Epithelial cell of esophagus (primary cell): Measurements from ENCODE around the gene LRIG1.

ENCODE experiments used
- DNase-seq: peaks from one replicate; pipeline ENCODE4 v3.0.0; 2010; ENCODE audit warnings: low read depth
- H3K4me3 ChIP-seq: 2 replicates; pipeline ENCODE4 v1.5.1; 2011; ENCODE audit warnings: mild to moderate bottlenecking, low read length, control low read depth
- TF ChIP-seq, protein P1 (sequence below): IDR thresholded peaks from 2 replicates; pipeline ENCODE4 v1.5.1; 2011; ENCODE audit warnings: low read depth, mild to moderate bottlenecking, low read length, control low read depth, inconsistent platforms; ENCODE audit not compliant: insufficient read depth; ENCODE audit errors: missing control alignments

Gene LRIG1

DNA sequence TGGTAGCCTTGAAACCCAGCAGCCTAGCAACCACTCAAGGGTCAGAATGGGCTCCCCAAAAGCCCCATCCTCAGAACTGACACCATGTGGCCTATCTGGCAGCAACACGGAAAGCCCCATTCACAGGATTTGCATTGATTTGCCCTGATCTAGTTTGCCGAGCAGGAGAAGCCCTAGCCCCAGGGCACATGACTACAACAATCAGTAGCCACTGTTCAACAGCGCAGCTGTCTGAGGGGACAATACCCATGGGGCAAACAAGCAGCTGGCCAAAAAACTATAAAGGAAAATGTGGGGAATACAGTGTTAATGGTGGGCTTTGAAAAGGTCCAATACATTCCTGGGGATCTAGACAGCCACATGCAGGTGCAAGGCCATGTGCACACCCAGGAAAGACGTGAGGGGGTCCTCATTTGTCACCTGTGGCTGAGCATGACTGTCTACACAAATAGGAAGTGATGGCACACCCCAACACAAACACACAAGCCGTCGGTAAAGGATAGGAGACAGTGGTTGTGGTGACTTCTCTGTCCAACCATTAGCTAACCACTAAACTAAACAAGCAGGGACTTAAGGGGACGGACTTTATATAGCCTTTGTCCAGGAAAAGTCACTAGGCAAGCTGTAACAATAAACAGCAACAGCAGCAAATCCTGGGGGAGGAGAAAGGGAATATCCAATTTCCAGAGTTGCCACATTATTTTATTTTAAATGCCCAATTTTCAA lies 113.7 kb downstream of the LRIG1 start:
- no peak overlapping the region for H3K4me3 ChIP-seq
- TF ChIP-seq, protein P1, sequence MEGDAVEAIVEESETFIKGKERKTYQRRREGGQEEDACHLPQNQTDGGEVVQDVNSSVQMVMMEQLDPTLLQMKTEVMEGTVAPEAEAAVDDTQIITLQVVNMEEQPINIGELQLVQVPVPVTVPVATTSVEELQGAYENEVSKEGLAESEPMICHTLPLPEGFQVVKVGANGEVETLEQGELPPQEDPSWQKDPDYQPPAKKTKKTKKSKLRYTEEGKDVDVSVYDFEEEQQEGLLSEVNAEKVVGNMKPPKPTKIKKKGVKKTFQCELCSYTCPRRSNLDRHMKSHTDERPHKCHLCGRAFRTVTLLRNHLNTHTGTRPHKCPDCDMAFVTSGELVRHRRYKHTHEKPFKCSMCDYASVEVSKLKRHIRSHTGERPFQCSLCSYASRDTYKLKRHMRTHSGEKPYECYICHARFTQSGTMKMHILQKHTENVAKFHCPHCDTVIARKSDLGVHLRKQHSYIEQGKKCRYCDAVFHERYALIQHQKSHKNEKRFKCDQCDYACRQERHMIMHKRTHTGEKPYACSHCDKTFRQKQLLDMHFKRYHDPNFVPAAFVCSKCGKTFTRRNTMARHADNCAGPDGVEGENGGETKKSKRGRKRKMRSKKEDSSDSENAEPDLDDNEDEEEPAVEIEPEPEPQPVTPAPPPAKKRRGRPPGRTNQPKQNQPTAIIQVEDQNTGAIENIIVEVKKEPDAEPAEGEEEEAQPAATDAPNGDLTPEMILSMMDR = no peak
- no peak for DNase-seq

DNA sequence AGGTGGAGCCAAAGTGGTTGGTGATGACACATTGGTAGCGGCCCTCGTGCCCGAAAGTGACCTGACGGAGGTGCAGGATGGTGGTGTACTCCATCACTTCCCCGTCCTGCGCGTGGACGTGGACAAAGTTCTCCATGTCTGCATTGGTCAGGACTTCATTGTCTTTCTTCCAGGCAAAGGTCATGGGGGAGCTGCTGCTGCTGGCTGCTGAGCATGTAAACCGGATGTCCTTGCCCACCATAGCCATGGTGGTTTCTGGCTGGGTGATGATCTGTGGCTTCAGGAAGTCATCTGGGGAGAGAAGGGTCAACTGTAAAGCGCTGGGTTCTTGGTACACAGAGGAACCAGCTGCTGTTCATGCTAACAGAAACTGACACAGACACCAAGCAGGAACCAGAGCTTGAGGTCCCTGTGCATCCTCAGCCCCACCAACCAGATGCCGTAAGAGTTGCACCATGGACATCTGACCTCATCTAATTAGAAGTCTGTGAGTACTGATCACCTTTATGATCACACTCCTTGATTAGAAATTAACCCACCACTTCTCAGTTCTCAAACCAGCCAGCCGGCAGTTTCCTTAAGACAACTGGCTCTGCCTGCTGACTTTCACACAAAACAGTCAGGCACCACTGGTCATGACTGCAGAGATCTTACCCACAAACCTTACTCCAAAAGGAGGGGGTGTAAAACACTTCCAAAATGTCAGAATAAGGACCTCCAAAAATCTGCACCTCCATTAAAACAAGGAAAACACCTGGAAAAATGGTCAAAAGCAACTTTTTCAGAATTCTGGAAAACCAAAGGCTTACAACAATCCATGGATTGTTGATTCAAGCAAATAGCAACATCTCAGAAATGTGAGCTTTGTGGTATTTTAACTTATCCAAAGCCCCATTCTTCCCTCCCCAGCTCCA lies 114.6 kb downstream of the LRIG1 start:
- TF ChIP-seq, protein P1 = no peak
- no peak for DNase-seq
- no peak overlapping the region for H3K4me3 ChIP-seq

DNA sequence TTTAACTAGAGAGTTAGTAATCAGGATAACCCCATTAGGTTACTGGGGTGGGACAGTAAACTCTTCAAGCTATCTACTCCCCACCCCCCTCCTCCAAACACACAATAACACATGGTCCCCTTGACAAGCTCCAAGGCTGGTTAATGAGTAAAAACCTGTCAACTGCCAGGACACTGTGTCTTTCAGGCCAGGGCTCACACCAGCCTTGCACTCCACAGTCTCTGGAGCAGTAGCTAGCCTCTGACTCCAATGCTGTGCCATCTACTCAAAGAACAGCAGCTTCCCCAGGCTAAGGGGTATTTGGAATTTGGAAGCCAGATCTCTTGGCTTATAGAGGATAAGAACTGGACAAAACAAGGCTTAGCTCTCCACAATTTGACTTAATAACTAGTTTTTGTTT lies 115.8 kb downstream of the LRIG1 start:
- no peak overlapping the region for H3K4me3 ChIP-seq
- no peak for DNase-seq
- TF ChIP-seq, protein P1 = no peak

DNA sequence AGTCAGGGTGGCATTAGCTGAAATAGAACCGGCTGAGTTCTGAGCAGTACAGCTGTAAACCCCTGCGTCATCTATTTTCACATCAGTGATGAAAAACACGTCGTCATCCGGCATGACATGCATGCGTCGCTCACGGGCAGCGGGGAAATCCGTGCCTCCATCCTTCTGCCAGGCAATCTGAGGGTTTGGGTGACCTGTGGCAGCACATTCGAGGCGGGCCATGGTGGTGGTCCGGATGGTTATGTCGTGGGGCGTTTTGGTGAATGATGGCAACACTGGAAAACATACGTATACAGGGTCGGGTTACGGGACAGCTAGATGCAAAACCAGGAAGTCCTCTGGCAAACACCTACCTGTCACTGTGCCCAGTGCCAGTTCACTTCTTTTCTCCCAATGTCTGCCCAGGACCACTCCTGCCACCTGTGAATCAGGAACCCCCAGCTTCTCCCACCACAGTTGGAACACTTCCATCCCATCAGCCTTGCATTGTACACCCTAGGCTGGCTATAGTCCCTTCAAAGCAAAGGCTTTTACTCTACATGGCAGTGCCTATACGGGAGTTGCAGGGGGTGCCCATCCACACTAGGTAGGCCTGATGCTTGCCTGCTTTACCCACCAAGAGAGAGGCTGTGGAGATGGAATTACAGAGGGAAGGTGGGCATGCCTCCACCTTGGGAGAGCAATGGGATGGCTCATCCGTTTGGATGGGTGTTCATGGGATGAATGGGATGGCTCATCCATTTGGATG lies 116.7 kb downstream of the LRIG1 start:
- TF ChIP-seq, protein P1 = no peak
- no peak for DNase-seq

DNA sequence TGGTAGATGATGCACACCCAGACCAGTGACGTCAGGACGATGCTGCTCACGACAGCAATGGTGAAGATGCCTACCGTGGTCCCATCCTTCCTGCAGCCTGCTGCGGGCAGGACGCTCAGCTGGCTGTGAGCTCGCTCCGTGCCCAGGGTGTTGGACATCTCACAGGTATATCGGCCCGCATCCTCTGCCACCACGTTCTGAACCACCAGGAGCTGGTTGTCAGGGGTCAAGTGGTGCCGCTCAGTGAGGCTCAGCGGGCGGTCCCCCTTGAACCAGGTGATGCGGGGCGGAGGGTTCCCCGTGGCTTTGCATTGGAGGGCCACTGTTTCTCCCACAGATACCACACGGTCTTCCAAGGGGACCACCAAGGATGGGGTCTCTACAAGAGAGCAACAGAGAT lies 117.8 kb downstream of the LRIG1 start:
- TF ChIP-seq, protein P1 = no peak
- no peak for DNase-seq
- no peak overlapping the region for H3K4me3 ChIP-seq

More for the DNA sequence above, 116.7 kb downstream of the LRIG1 start:
- H3K4me3 ChIP-seq = no peak overlapping the region

DNA sequence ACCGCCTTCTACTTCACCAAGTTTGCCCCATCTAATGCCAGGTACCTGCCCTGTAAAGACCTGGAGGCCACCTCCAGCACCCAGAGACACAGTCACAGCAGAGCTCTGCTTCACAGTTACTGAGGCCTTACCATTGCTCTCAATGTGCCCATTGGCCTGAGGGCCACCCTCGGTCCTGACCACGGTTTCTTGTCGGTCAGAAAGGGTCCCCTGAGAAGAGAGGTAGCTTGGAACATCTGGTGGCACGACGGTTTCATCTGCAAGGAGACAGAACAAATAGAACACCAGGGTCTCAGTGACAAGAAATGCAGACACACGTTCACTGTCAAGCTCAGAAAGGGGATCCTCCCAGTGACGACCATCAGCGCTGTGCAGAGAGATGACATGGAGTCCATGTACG lies 118.7 kb downstream of the LRIG1 start:
- TF ChIP-seq, protein P1 = no peak
- no peak overlapping the region for H3K4me3 ChIP-seq
- no peak for DNase-seq
